Liver (tissue), 9 donors: ENCODE data around the gene MYO5A. TPM values are rescaled to one million over a fixed set of nuclear protein-coding genes. Genes with fewer than 3 reads are reported as not detected.

Source experiments
- DNase-seq: peaks from one replicate; pipeline ENCODE4 v3.0.0-alpha.2; 2017; ENCODE audit warnings: low spot score
- H3K27ac ChIP-seq, 2 donors: one replicate each; pipeline ENCODE4 v1.7.0; 2013; ENCODE audit warnings: inconsistent platforms in 2 of 2, low read length in 2 of 2, control low read depth in 1 of 2, low read depth in 1 of 2, mild to moderate bottlenecking in 1 of 2
- H3K27me3 ChIP-seq, 4 donors: one replicate each; pipeline versions ENCODE4 v1.6.1 to v1.7.0; 2013; ENCODE audit warnings: low read length in 3 of 4, inconsistent platforms in 1 of 4, mild to moderate bottlenecking in 1 of 4, moderate library complexity in 1 of 4; ENCODE audit not compliant: control insufficient read depth in 4 of 4, insufficient read depth in 4 of 4
- H3K36me3 ChIP-seq, 4 donors: one replicate each; pipeline versions ENCODE4 v1.6.1 to v1.7.0; 2013; ENCODE audit warnings: low read length in 3 of 4, mild to moderate bottlenecking in 3 of 4, low read depth in 1 of 4, moderate library complexity in 1 of 4; ENCODE audit not compliant: control insufficient read depth in 4 of 4, insufficient read depth in 3 of 4
- H3K4me1 ChIP-seq, 4 donors: one replicate each; pipeline versions ENCODE4 v1.6.1 to v1.7.0; 2013; ENCODE audit warnings: low read length in 3 of 4, mild to moderate bottlenecking in 3 of 4, moderate library complexity in 1 of 4; ENCODE audit not compliant: control insufficient read depth in 4 of 4, insufficient read depth in 4 of 4
- H3K4me3 ChIP-seq, 3 donors: one replicate each; pipeline versions ENCODE4 v1.6.1 to v1.7.0; 2013; ENCODE audit warnings: low read length in 3 of 3, control low read depth in 1 of 3, low read depth in 1 of 3, mild to moderate bottlenecking in 1 of 3
- H3K9ac ChIP-seq, 2 donors: one replicate each; pipeline ENCODE4 v1.7.0; 2013; ENCODE audit warnings: low read length in 2 of 2, mild to moderate bottlenecking in 2 of 2, moderate library complexity in 2 of 2, control low read depth in 1 of 2, low read depth in 1 of 2
- H3K9me3 ChIP-seq, 4 donors: one replicate each; pipeline versions ENCODE4 v1.6.1 to v1.7.0; 2013; ENCODE audit warnings: low read length in 3 of 4; ENCODE audit not compliant: control insufficient read depth in 4 of 4
- CTCF ChIP-seq: fragments of 150-350 bp; IDR thresholded peaks from 2 replicates; pipeline ENCODE4 v1.5.1; 2017; ENCODE audit warnings: improper control_type of control experiment, low read depth, low read length; ENCODE audit not compliant: missing input control
- EGR1 ChIP-seq, 2 donors: IDR thresholded peaks; 2 replicates each; pipeline ENCODE4 v1.6.1; 2016 to 2018; ENCODE audit warnings: antibody characterized with exemption in 2 of 2, low read depth in 2 of 2
- FOXA1 ChIP-seq: IDR thresholded peaks from 2 replicates; pipeline ENCODE4 v1.6.1; 2016; ENCODE audit warnings: antibody characterized with exemption
- GABPA ChIP-seq, 2 donors: IDR thresholded peaks in 1 of 2; conservative IDR thresholded peaks in 1 of 2; 2 replicates each; pipeline ENCODE4 v1.6.1; 2016; ENCODE audit warnings: antibody characterized with exemption in 2 of 2, mild to moderate bottlenecking in 1 of 2, moderate library complexity in 1 of 2
- HNF4G ChIP-seq: IDR thresholded peaks from 2 replicates; pipeline ENCODE4 v1.6.1; 2016; ENCODE audit warnings: antibody characterized with exemption
- JUND ChIP-seq, 2 donors: IDR thresholded peaks; 2 replicates each; pipeline ENCODE4 v1.6.1; 2016; ENCODE audit warnings: antibody characterized with exemption in 2 of 2
- NR2F2 ChIP-seq: IDR thresholded peaks from 2 replicates; pipeline ENCODE4 v1.6.1; 2016; ENCODE audit warnings: antibody characterized with exemption
- RAD21 ChIP-seq, 2 donors: IDR thresholded peaks; 2 replicates each; pipeline ENCODE4 v1.6.1; 2016; ENCODE audit warnings: antibody characterized with exemption in 2 of 2, mild to moderate bottlenecking in 2 of 2
- RXRA ChIP-seq, 2 donors: IDR thresholded peaks; 2 replicates each; pipeline ENCODE4 v1.6.1; 2017 to 2018; ENCODE audit warnings: antibody characterized with exemption in 2 of 2, mild to moderate bottlenecking in 1 of 2
- SP1 ChIP-seq: IDR thresholded peaks from 2 replicates; pipeline ENCODE4 v1.6.1; 2018; ENCODE audit warnings: antibody characterized with exemption, mild to moderate bottlenecking
- TAF1 ChIP-seq: conservative IDR thresholded peaks from 2 replicates; pipeline ENCODE4 v1.6.1; 2016; ENCODE audit warnings: antibody characterized with exemption, mild to moderate bottlenecking
- YY1 ChIP-seq: IDR thresholded peaks from 2 replicates; pipeline ENCODE4 v1.6.1; 2016; ENCODE audit warnings: antibody characterized with exemption, mild to moderate bottlenecking
- WGBS: extraction: QIAGEN DNeasy Blood & Tissue Kit; methylation state at CpG from one replicate; pipeline ENCODE4 v1.1.7; 2013; 5-methylcytosine and 5-hydroxymethylcytosine counted together
- polyA plus RNA-seq, 2 donors: library from polyadenylated mRNA; stranded (reverse) in 1 of 2; unstranded in 1 of 2; fragments of 200-250 nt in 1 of 2; fragments of >200 nt in 1 of 2; fragmentation: Nextera tagmentation in 1 of 2; extraction: Ambion mirVana in 1 of 2; gene quantifications; one replicate each; pipeline versions ENCODE4 v1.2.1 to v1.2.3, GENCODE V29; 2013 to 2015
- total RNA-seq, 2 donors: library from RNA; depleted of rRNA; stranded (reverse); fragments of >200 nt; gene quantifications; one replicate each; pipeline ENCODE4 v1.2.3, GENCODE V29; 2014
- TF ChIP-seq, protein P1 (sequence below): IDR thresholded peaks from 2 replicates; pipeline ENCODE4 v1.6.1; 2016; ENCODE audit warnings: antibody characterized with exemption
- TF ChIP-seq, protein P2 (sequence below): IDR thresholded peaks from 2 replicates; pipeline ENCODE4 v1.6.1; 2016; ENCODE audit warnings: antibody characterized with exemption
- TF ChIP-seq, protein P3 (sequence below): IDR thresholded peaks from 2 replicates; pipeline ENCODE4 v1.6.1; 2016; ENCODE audit warnings: antibody characterized with exemption, mild to moderate bottlenecking
- donor health status: healthy.
- donor health status: healthy.
- donor health status: healthy.
- donor health status: healthy.
- donor health status: healthy.

Gene MYO5A
- total and polyA plus RNA-seq, 4 donors = 1.0 to 7.1 (median 3.0) TPM

DNA sequence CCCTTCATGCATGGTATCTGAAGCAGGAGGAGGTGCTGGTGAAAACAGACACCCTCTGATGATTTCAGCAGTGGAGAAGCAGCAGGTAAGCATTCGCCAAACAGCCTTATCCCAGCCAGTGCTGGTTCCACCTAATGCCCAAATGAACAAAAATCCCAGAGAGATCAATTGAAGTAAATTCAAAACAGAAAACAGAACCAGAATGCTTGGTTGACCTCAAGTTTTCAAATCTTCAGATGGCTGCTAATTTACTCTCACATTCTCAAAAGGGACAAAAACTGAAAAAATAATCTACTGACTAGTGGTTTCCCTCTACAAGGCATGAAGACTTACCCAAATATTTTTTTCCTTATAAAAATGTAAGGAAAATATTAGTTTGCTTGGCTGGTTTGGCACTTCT lies 146.0 kb downstream of the MYO5A start:
- Histone ChIP-seq H3K9me3 (no peaks in the 10 kb centered on the region), H3K9ac (no peak overlapping the region), H3K4me3 (no peak overlapping the region), H3K36me3 (peaks cover 0 to 2% (median 0%) of the 10 kb centered on the region in 4 donors), H3K27ac (no peak overlapping the region), H3K4me1 (no peaks in the 10 kb centered on the region), H3K27me3 (no peaks in the 10 kb centered on the region)
- no peak for DNase-seq
- 92% methylated on average over 1 of the region's 1 CpG for WGBS
- no peak for TF ChIP-seq CTCF

- H3K4me3 ChIP-seq = no peak overlapping the region
- peaks cover 0 to 2% (median under 1%) of the 10 kb centered on the region in 4 donors for H3K36me3 ChIP-seq
- H3K9ac ChIP-seq = no peak overlapping the region
- H3K27me3 ChIP-seq = no peaks in the 10 kb centered on the region
- H3K27ac ChIP-seq = no peak overlapping the region
- no peaks in the 10 kb centered on the region for H3K4me1 ChIP-seq
- no peaks in the 10 kb centered on the region for H3K9me3 ChIP-seq
- 91% methylated on average over 14 of the region's 14 CpGs for WGBS
- no peak for DNase-seq
- TF ChIP-seq YY1 (no peak), RAD21 (IDR thresholded peaks at IDR 0.05) (no peak), FOXA1 (no peak), EGR1 (IDR thresholded peaks at IDR 0.05; ENCODE audit: low read depth in 2 of 2) (no peak), JUND (IDR thresholded peaks at IDR 0.05) (no peak), CTCF (no peak), TAF1 (no peak), HNF4G (no peak), GABPA (IDR thresholded peaks at IDR 0.05 in 1 of 2, conservative IDR thresholded peaks at IDR 0.05 in 1 of 2) (no peak), RXRA (IDR thresholded peaks at IDR 0.05) (no peak), SP1 (no peak), NR2F2 (no peak)
- TF ChIP-seq, protein P1, sequence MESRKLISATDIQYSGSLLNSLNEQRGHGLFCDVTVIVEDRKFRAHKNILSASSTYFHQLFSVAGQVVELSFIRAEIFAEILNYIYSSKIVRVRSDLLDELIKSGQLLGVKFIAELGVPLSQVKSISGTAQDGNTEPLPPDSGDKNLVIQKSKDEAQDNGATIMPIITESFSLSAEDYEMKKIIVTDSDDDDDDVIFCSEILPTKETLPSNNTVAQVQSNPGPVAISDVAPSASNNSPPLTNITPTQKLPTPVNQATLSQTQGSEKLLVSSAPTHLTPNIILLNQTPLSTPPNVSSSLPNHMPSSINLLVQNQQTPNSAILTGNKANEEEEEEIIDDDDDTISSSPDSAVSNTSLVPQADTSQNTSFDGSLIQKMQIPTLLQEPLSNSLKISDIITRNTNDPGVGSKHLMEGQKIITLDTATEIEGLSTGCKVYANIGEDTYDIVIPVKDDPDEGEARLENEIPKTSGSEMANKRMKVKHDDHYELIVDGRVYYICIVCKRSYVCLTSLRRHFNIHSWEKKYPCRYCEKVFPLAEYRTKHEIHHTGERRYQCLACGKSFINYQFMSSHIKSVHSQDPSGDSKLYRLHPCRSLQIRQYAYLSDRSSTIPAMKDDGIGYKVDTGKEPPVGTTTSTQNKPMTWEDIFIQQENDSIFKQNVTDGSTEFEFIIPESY = no peak
- TF ChIP-seq, protein P2, sequence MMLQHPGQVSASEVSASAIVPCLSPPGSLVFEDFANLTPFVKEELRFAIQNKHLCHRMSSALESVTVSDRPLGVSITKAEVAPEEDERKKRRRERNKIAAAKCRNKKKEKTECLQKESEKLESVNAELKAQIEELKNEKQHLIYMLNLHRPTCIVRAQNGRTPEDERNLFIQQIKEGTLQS = no peak
- TF ChIP-seq, protein P3, sequence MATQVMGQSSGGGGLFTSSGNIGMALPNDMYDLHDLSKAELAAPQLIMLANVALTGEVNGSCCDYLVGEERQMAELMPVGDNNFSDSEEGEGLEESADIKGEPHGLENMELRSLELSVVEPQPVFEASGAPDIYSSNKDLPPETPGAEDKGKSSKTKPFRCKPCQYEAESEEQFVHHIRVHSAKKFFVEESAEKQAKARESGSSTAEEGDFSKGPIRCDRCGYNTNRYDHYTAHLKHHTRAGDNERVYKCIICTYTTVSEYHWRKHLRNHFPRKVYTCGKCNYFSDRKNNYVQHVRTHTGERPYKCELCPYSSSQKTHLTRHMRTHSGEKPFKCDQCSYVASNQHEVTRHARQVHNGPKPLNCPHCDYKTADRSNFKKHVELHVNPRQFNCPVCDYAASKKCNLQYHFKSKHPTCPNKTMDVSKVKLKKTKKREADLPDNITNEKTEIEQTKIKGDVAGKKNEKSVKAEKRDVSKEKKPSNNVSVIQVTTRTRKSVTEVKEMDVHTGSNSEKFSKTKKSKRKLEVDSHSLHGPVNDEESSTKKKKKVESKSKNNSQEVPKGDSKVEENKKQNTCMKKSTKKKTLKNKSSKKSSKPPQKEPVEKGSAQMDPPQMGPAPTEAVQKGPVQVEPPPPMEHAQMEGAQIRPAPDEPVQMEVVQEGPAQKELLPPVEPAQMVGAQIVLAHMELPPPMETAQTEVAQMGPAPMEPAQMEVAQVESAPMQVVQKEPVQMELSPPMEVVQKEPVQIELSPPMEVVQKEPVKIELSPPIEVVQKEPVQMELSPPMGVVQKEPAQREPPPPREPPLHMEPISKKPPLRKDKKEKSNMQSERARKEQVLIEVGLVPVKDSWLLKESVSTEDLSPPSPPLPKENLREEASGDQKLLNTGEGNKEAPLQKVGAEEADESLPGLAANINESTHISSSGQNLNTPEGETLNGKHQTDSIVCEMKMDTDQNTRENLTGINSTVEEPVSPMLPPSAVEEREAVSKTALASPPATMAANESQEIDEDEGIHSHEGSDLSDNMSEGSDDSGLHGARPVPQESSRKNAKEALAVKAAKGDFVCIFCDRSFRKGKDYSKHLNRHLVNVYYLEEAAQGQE = no peak
Observed at GRCh38 chr15:52379395-52380106, 149.1 kb downstream of the MYO5A start.
